HepG2 (cell line): ENCODE data around the gene ZMIZ1. TPM values are rescaled to one million over a fixed set of nuclear protein-coding genes. Genes with fewer than 3 reads are reported as not detected.
A peak's percentile ranks its signal among the peaks of the same experiment; 100 is the strongest.

ENCODE experiments used
- ATAC-seq: fragments of 200-7000 bp; cut with Tn5 transposase; 3 replicates; pipeline ENCODE4 v1.9.1; 2020; ENCODE audit warnings: mild to moderate bottlenecking, moderate library complexity
- BruUV-seq: library from RNA; stranded (reverse); fragments of 400-500 nt; replicated peaks from 2 replicates; lab custom pipeline; 2021; lab: Mats Ljungman, UMichigan
- CTCF ChIA-PET: fragments of 300-600 bp; formaldehyde crosslinking; extraction: SDS; loops from one replicate; lab custom pipeline; 2021; ENCODE audit warnings: low total read pairs, inconsistent platforms, low intra/inter-chr PET ratio; lab: Yijun Ruan, JAX
- POLR2A ChIA-PET: fragments of 350-600 bp; sonication (Branson Sonifier 250); formaldehyde crosslinking; loops from one replicate; lab custom pipeline; 2020; ENCODE audit warnings: antibody characterized with exemption, inconsistent platforms; lab: Yijun Ruan, JAX
- DNase-seq: peaks from one replicate; pipeline ENCODE4 v3.0.0-alpha.2; 2015; ENCODE audit warnings: low spot score
- FAIRE-seq: peaks from 3 replicates; lab custom pipeline; 2011; peaks lifted over from hg19 to GRCh38; lab: Jason Lieb, UNC
- H2AFZ ChIP-seq: one replicate; pipeline ENCODE4 v1.6.1; 2011; ENCODE audit warnings: low read length, inconsistent platforms
- H3K27ac ChIP-seq: fragments of 300-600 bp; 3 replicates; pipeline ENCODE4 v1.8.0; 2011; ENCODE audit warnings: mixed run types, mild to moderate bottlenecking, mixed read lengths, low read length, inconsistent platforms; ENCODE audit not compliant: insufficient read depth; ENCODE audit errors: extremely low read length
- H3K27me3 ChIP-seq, 2 experiments: fragments of 200-600 bp in 1 of 2; 2 replicates in 1 of 2; 3 replicates in 1 of 2; pipeline versions ENCODE4 v1.6.0 to v1.8.0; 2011; ENCODE audit warnings: low read length in 2 of 2, mild to moderate bottlenecking in 2 of 2, moderate library complexity in 2 of 2, inconsistent platforms in 1 of 2; ENCODE audit not compliant: insufficient read depth in 2 of 2, control insufficient read depth in 1 of 2
- H3K36me3 ChIP-seq, 2 experiments: fragments of 200-600 bp in 1 of 2; replicated peaks in 1 of 2; 2 replicates in 1 of 2; 3 replicates in 1 of 2; pipeline versions ENCODE4 v1.5.1 to v1.8.0; 2011; ENCODE audit warnings: low read length in 2 of 2, inconsistent platforms in 1 of 2; ENCODE audit not compliant: insufficient read depth in 2 of 2, control insufficient read depth in 1 of 2
- H3K4me1 ChIP-seq: 2 replicates; pipeline ENCODE4 v1.5.1; 2012; ENCODE audit warnings: low read length, inconsistent platforms; ENCODE audit not compliant: insufficient read depth
- H3K4me2 ChIP-seq: 2 replicates; pipeline ENCODE4 v1.6.0; 2011; ENCODE audit warnings: low read depth, low read length, inconsistent platforms
- H3K4me3 ChIP-seq, 3 experiments: fragments of 200-600 bp in 1 of 3; sonication (generic), shearing (Covaris generic) in 1 of 3; replicated peaks in 1 of 3; 2 replicates each; pipeline ENCODE4 v1.5.1; 2011 to 2016; ENCODE audit warnings: low read length in 3 of 3, inconsistent platforms in 2 of 3, low read depth in 2 of 3, mild to moderate bottlenecking in 2 of 3, control low read depth in 1 of 3, mixed read lengths in 1 of 3; ENCODE audit not compliant: insufficient read depth in 1 of 3
- H3K79me2 ChIP-seq: one replicate; pipeline ENCODE4 v1.6.1; 2011; ENCODE audit warnings: low read length, inconsistent platforms; ENCODE audit not compliant: insufficient read depth
- H3K9ac ChIP-seq: 2 replicates; pipeline ENCODE4 v1.6.0; 2011; ENCODE audit warnings: mild to moderate bottlenecking, low read depth, low read length, inconsistent platforms; ENCODE audit not compliant: insufficient read depth
- H3K9me3 ChIP-seq: 2 replicates; pipeline ENCODE4 v1.5.1; 2012; ENCODE audit warnings: mild to moderate bottlenecking, low read length
- H4K20me1 ChIP-seq: 2 replicates; pipeline ENCODE4 v1.6.0; 2011; ENCODE audit warnings: inconsistent platforms, mild to moderate bottlenecking, low read length, moderate library complexity; ENCODE audit not compliant: insufficient read depth
- MED8 ChIP-seq: sonication (generic); formaldehyde crosslinking; IDR thresholded peaks from 2 replicates; pipeline ENCODE4 v1.8.1; 2023; ENCODE audit warnings: mild to moderate bottlenecking, missing genetic modification reagents; ENCODE audit not compliant: insufficient replicate concordance
- PHF8 ChIP-seq: sonication (generic); formaldehyde crosslinking; IDR thresholded peaks from 2 replicates; pipeline ENCODE4 v1.5.0; 2020; ENCODE audit warnings: missing genetic modification reagents
- ZBTB38 ChIP-seq: sonication (generic); formaldehyde crosslinking; IDR thresholded peaks from 2 replicates; pipeline ENCODE4 v1.5.1; 2020; ENCODE audit warnings: mild to moderate bottlenecking, missing genetic modification reagents
- ZNF597 ChIP-seq: sonication (generic); formaldehyde crosslinking; IDR thresholded peaks from 2 replicates; pipeline ENCODE4 v1.5.0; 2020; ENCODE audit warnings: missing genetic modification reagents
- WGBS: methylation state at CpG from one replicate; pipeline ENCODE4 v1.1.6; 2017; ENCODE audit warnings: low lambda C conversion rate; 5-methylcytosine and 5-hydroxymethylcytosine counted together
- in situ Hi-C: cut with HindIII; loops from 2 replicates; pipeline ENCODE4 v1.10.0; 2017; ENCODE audit warnings: low pct_unique_long_range_greater_than_20kb; ENCODE audit not compliant: extremely low pct_ligation_motif_present
- intact Hi-C: fragments of 100-400 bp; cut with micrococcal nuclease; formaldehyde crosslinking; loops from one replicate; pipeline ENCODE4 v1.10.0; 2022; ENCODE audit not compliant: unreplicated experiment
- polyA plus RNA-seq, 8 experiments: library from polyadenylated mRNA; depleted of rRNA in 3 of 8; stranded (reverse) in 7 of 8; unstranded in 1 of 8; fragments of >200 nt; fragmentation: Illumina TruSeq in 4 of 8; extraction: Trizol in 4 of 8; gene quantifications; 2 replicates each; pipeline versions ENCODE4 v1.2.1 to v1.2.3, GENCODE V29; 2011 to 2016; ENCODE audit warnings: low read depth in 4 of 8, missing spikeins in 1 of 8, mixed read lengths in 1 of 8; ENCODE audit not compliant: insufficient read depth in 1 of 8
- total RNA-seq, 5 experiments: library from RNA; depleted of rRNA; stranded (reverse); fragments of >200 nt; fragmentation: Illumina TruSeq; extraction: Trizol; gene quantifications; 2 replicates each; pipeline ENCODE4 v1.2.3, GENCODE V29; 2016; ENCODE audit warnings: low read depth in 1 of 5

Gene ZMIZ1
- total and polyA plus RNA-seq, 2 of the 13 experiments (the other 11 are each of a cell fraction or from before 2014, with no cell fraction given), result 5.3 to 10.2 TPM

GRCh38 chr10:79126351-79127080 is 57.8 kb downstream of the ZMIZ1 start:
- H3K27me3 ChIP-seq, result no peaks in the 10 kb centered on the region
- FAIRE-seq, result no peak
- H3K27ac ChIP-seq, result peak overlapping the region; percentile 51
- H2AFZ ChIP-seq, result no peak overlapping the region
- ChIA-PET CTCF (no interaction called here), POLR2A (interaction anchor here (0.7 to 1.0 kb wide), 3 partner anchors 31 to 1282 kb away, joined by 3 read pairs; partner anchors contain the start of gene PRXL2A)
- H3K9me3 ChIP-seq, result no peaks in the 10 kb centered on the region
- BruUV-seq, result no TSS peak
- peak; percentile 3; the same call in 1 of the 3 replicates for ATAC-seq
- no peak overlapping the region for H3K4me3 ChIP-seq
- DNase-seq, result no peak
- 93% methylated on average over 5 of the region's 6 CpGs for WGBS
- H3K9ac ChIP-seq, result no peak overlapping the region
- peaks cover 65% of the 10 kb centered on the region for H3K4me1 ChIP-seq
- H3K79me2 ChIP-seq, result peaks cover 24% of the 10 kb centered on the region
- in situ Hi-C loops, result no loop called here
- TF ChIP-seq ZBTB38 (CRISPR knock-in tag), result 0 out of 2 replicates have a peak, but pooled peaks have one; percentile 12
- no peak for TF ChIP-seq ZNF597
- no peak for TF ChIP-seq MED8 (CRISPR knock-in tag)
- TF ChIP-seq PHF8 (CRISPR knock-in tag), result 0 out of 2 replicates have a peak, but pooled peaks have one; percentile 8
- peak overlapping the region; percentile 24; the same call in 1 of the 2 replicates for H3K4me2 ChIP-seq
- peaks cover 38 to 67% of the 10 kb centered on the region in 2 experiments for H3K36me3 ChIP-seq
- peaks cover 59% of the 10 kb centered on the region for H4K20me1 ChIP-seq
- intact Hi-C loops, result loop anchor here (2.0 to 5.0 kb wide), 4 partner anchors 34 to 68 kb away; no protein-coding TSS in a partner anchor
